Spleen (tissue), 7 donors: ENCODE results near the gene SULT2B1.
"Not testable (repeated sequence)": the region's sequence is repeated elsewhere in the genome, so short reads cannot be mapped to it uniquely, and the experiment has no call there.

Experiments
- CTCF ChIP-seq, 11 experiments: fragments of 200-600 bp in 7 of 11; fragments of 450-650 bp in 4 of 11; sonication (generic) in 4 of 11; IDR thresholded peaks in 8 of 11; conservative IDR thresholded peaks in 3 of 11; 1 replicate in 7 of 11; 2 replicates in 4 of 11; pipeline versions ENCODE4 v1.4.0 to v1.8.0; 2016 to 2021; ENCODE audit warnings: antibody characterized with exemption in 11 of 11, inconsistent platforms in 4 of 11, mild to moderate bottlenecking in 1 of 11
- POLR2A ChIP-seq, 3 donors: fragments of 450-650 bp; IDR thresholded peaks; one replicate each; pipeline ENCODE4 v1.5.1; 2017; ENCODE audit warnings: antibody characterized with exemption in 3 of 3, mild to moderate bottlenecking in 1 of 3
- POLR2AphosphoS5 ChIP-seq, 3 donors: sonication (generic); formaldehyde crosslinking; IDR thresholded peaks; one replicate each; pipeline ENCODE4 v1.5.1; 2017; ENCODE audit warnings: antibody characterized with exemption in 3 of 3
- donor health status: DM: no; HTN: no; CAD: no; lungs with moderate emphysema.
- donor health status: DM: no; HTN: no; CAD: no.
- donor health status: DM: no; HTN: no; CAD: no.

GRCh38 chr19:48519426-48519825 lies 32.5 kb upstream of the SULT2B1 start:
- not testable (repeated sequence) for TF ChIP-seq POLR2A (IDR thresholded peaks at IDR 0.05); CTCF (IDR thresholded peaks at IDR 0.05 in 8 of 11, conservative IDR thresholded peaks at IDR 0.05 in 3 of 11); POLR2AphosphoS5 (IDR thresholded peaks at IDR 0.05)
